BLaER1 treated with 17β-estradiol and CSF1 and Interleukin-3, amounts not matched to agents 10 nM and 100 nM (cell line): ENCODE measurements around the gene PAEP.

Experiments used
- H3K27ac ChIP-seq, 11 experiments: shearing (Covaris generic); formaldehyde crosslinking; 2 replicates each; pipeline ENCODE4 v1.8.1; 2022
- H3K27me3 ChIP-seq, 11 experiments: shearing (Covaris generic); formaldehyde crosslinking; 2 replicates each; pipeline ENCODE4 v1.8.1; 2022
- H3K36me3 ChIP-seq, 11 experiments: shearing (Covaris generic); formaldehyde crosslinking; 2 replicates each; pipeline ENCODE4 v1.8.1; 2022
- H3K4me1 ChIP-seq, 10 experiments: shearing (Covaris generic); formaldehyde crosslinking; 2 replicates each; pipeline ENCODE4 v1.8.1; 2022
- H3K4me2 ChIP-seq, 11 experiments: shearing (Covaris generic); formaldehyde crosslinking; 2 replicates each; pipeline ENCODE4 v1.8.1; 2022
- H3K4me3 ChIP-seq, 10 experiments: shearing (Covaris generic); formaldehyde crosslinking; 2 replicates each; pipeline ENCODE4 v1.8.1; 2022
- H3K9ac ChIP-seq, 11 experiments: shearing (Covaris generic); formaldehyde crosslinking; 2 replicates each; pipeline ENCODE4 v1.8.1; 2022
- H3K9me3 ChIP-seq, 11 experiments: shearing (Covaris generic); formaldehyde crosslinking; replicated peaks in 1 of 11; 2 replicates each; pipeline ENCODE4 v1.8.1; 2022
- H4K20me1 ChIP-seq, 11 experiments: shearing (Covaris generic); formaldehyde crosslinking; 2 replicates each; pipeline ENCODE4 v1.8.1; 2022
- Cebpa-rat ChIP-seq, 11 experiments: shearing (Covaris generic); IDR thresholded peaks; 2 replicates each; pipeline ENCODE4 v1.8.1; 2022

The PAEP gene

GRCh38 chr9:135566552-135566951, 5.0 kb downstream of the PAEP start:
- H3K27ac ChIP-seq = no peak overlapping the region
- peak overlapping the region in 10 of 11 experiments; percentile 5 to 73 (median 62); a peak in 18 of 22 replicates for H3K4me2 ChIP-seq
- no peak for TF ChIP-seq Cebpa-rat (IDR thresholded peaks at IDR 0.05)
- H3K4me1 ChIP-seq = peaks cover 1 to 17% (median 9%) of the 10 kb centered on the region in 10 experiments; a peak in 15 of 20 replicates
- no peaks in the 10 kb centered on the region for H3K36me3 ChIP-seq
- H3K27me3 ChIP-seq = no peaks in the 10 kb centered on the region
- no peak overlapping the region for H3K4me3 ChIP-seq
- no peak overlapping the region for H3K9ac ChIP-seq
- H4K20me1 ChIP-seq = peaks cover 0 to 5% (median 0%) of the 10 kb centered on the region in 11 experiments; a peak in 3 of 22 replicates
- peaks cover 0 to 9% (median 0%) of the 10 kb centered on the region in 11 experiments; a peak in 3 of 22 replicates for H3K9me3 ChIP-seq

DNA sequence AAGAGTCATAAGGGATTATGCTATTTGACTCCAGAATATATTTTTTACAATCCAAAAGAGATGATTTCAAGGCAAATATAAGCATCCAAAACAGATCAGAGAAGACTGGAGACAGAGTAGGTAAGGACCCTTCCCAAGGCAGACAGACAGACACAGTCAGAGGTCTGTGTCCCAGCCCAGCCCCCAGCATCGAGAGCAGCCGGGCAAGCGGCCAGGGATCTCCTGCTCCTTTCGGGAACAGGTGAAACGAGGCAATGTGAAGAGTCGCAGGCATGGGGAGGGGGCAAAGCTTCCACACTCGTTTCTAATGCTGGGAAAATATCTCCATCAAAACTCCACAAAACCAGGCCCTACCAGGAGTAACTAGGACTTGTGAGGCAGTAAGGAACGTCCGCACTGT, 5.8 kb downstream of the PAEP start:
- H4K20me1 ChIP-seq = peaks cover 0 to 5% (median 0%) of the 10 kb centered on the region in 11 experiments; a peak in 3 of 22 replicates
- H3K36me3 ChIP-seq = no peaks in the 10 kb centered on the region
- H3K4me1 ChIP-seq = peaks cover 0 to 17% (median 9%) of the 10 kb centered on the region in 10 experiments; a peak in 15 of 20 replicates
- no peak overlapping the region for H3K27ac ChIP-seq
- TF ChIP-seq Cebpa-rat (IDR thresholded peaks at IDR 0.05) = no peak
- H3K4me2 ChIP-seq = no peak overlapping the region
- no peak overlapping the region for H3K9ac ChIP-seq
- no peak overlapping the region for H3K4me3 ChIP-seq
- peaks cover 0 to 9% (median 0%) of the 10 kb centered on the region in 11 experiments; a peak in 3 of 22 replicates for H3K9me3 ChIP-seq
- H3K27me3 ChIP-seq = no peaks in the 10 kb centered on the region

DNA sequence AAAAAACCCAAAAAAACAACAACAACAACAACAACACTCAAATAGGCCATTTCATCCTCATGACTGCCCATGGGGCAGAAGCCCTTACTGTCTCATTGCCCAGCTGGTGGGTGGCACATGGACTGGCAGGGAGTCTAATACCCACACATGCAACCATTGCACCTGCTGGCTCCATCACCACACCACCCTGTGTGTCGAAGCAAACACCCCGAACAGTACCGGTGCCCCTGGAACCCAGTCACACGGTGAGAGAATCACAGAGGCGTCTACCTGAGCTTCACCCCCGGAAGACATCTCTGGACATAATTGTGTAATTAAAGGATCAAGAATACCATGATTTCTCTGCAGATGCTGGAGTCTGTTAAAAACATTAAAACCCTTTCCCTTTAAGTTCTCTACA, 6.5 kb downstream of the PAEP start:
- peaks cover 0 to 9% (median 0%) of the 10 kb centered on the region in 11 experiments; a peak in 3 of 22 replicates for H3K9me3 ChIP-seq
- no peak overlapping the region for H3K27ac ChIP-seq
- peaks cover 0 to 5% (median 0%) of the 10 kb centered on the region in 11 experiments; a peak in 2 of 22 replicates for H4K20me1 ChIP-seq
- H3K27me3 ChIP-seq = no peaks in the 10 kb centered on the region
- no peak for TF ChIP-seq Cebpa-rat (IDR thresholded peaks at IDR 0.05)
- H3K4me3 ChIP-seq = no peak overlapping the region
- peaks cover 0 to 17% (median 9%) of the 10 kb centered on the region in 10 experiments; a peak in 15 of 20 replicates for H3K4me1 ChIP-seq
- H3K9ac ChIP-seq = no peak overlapping the region
- no peak overlapping the region for H3K4me2 ChIP-seq
- no peaks in the 10 kb centered on the region for H3K36me3 ChIP-seq

GRCh38 chr9:135570456-135570855, 8.9 kb downstream of the PAEP start:
- Histone ChIP-seq H3K9me3 (peaks cover 0 to 9% (median 0%) of the 10 kb centered on the region in 11 experiments; a peak in 3 of 22 replicates), H3K27me3 (no peaks in the 10 kb centered on the region), H3K27ac (no peak overlapping the region), H3K4me1 (peaks cover 0 to 13% (median 9%) of the 10 kb centered on the region in 10 experiments; a peak in 15 of 20 replicates), H3K9ac (no peak overlapping the region), H3K4me2 (no peak overlapping the region), H3K4me3 (no peak overlapping the region), H4K20me1 (0 out of 22 replicates have a peak, but pooled peaks cover 0 to 3% (median 0%) of the 10 kb centered on the region in 11 experiments), H3K36me3 (no peaks in the 10 kb centered on the region)
- no peak for TF ChIP-seq Cebpa-rat (IDR thresholded peaks at IDR 0.05)

DNA sequence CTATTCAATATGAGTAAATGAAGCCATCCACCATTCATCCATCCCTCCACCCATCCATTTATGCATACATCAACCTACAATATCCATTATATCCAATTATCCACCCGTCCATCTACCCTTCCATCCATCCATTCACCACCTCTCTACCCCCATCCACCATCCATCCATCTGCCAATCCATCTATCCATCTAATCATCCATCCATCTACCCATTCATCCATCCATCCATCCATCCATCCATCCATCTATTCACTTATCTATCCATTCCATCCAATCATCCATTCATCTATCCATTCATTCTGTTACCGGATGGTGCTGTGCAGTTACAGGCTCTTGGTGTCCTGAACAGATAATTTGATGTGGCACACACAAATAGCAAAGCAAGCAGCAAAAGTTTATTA, 10.7 kb downstream of the PAEP start:
- Histone ChIP-seq H3K27me3 (no peaks in the 10 kb centered on the region), H4K20me1 (no peaks in the 10 kb centered on the region), H3K4me3 (no peak overlapping the region), H3K9me3 (peaks cover 0 to 9% (median 0%) of the 10 kb centered on the region in 11 experiments; a peak in 3 of 22 replicates), H3K27ac (no peak overlapping the region), H3K9ac (no peak overlapping the region), H3K4me2 (no peak overlapping the region), H3K36me3 (no peaks in the 10 kb centered on the region), H3K4me1 (peaks cover 0 to 3% (median 0%) of the 10 kb centered on the region in 10 experiments; a peak in 1 of 20 replicates)
- no peak for TF ChIP-seq Cebpa-rat (IDR thresholded peaks at IDR 0.05)

GRCh38 chr9:135573124-135573523, 11.6 kb downstream of the PAEP start:
- Histone ChIP-seq H3K27me3 (no peaks in the 10 kb centered on the region), H3K4me1 (peaks cover 0 to 3% (median 0%) of the 10 kb centered on the region in 10 experiments; a peak in 1 of 20 replicates), H4K20me1 (no peaks in the 10 kb centered on the region), H3K36me3 (no peaks in the 10 kb centered on the region), H3K9me3 (peaks cover 0 to 9% (median 0%) of the 10 kb centered on the region in 11 experiments; a peak in 3 of 22 replicates), H3K9ac (no peak overlapping the region), H3K4me3 (no peak overlapping the region), H3K27ac (no peak overlapping the region), H3K4me2 (no peak overlapping the region)
- TF ChIP-seq Cebpa-rat (IDR thresholded peaks at IDR 0.05) = no peak

DNA sequence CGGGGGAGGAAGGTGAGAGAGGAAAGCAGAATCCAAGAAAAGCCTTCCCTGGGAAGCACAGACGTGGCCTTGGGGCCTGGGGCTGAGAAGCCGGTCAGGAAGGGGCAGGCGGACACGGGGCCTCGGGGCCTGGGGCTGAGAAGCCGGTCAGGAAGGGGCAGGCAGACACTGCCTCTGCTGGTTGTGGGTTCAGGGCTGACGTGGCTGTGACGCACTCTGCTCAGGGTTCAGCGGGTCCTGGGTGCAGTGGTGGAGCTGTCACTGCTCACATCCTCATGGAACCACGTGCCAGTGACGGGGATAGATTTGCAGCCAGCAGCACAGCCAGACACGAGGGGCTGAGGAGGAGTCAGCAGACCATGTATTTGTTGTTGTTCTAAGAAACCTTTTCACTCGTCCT, 12.8 kb downstream of the PAEP start:
- Histone ChIP-seq H3K4me3 (no peak overlapping the region), H3K27ac (no peak overlapping the region), H3K9me3 (peaks cover 0 to 3% (median 0%) of the 10 kb centered on the region in 11 experiments; a peak in 3 of 22 replicates), H3K36me3 (no peaks in the 10 kb centered on the region), H3K9ac (no peak overlapping the region), H4K20me1 (no peaks in the 10 kb centered on the region), H3K4me2 (no peak overlapping the region), H3K27me3 (no peaks in the 10 kb centered on the region), H3K4me1 (peaks cover 0 to 3% (median 0%) of the 10 kb centered on the region in 10 experiments; a peak in 1 of 20 replicates)
- no peak for TF ChIP-seq Cebpa-rat (IDR thresholded peaks at IDR 0.05)

DNA sequence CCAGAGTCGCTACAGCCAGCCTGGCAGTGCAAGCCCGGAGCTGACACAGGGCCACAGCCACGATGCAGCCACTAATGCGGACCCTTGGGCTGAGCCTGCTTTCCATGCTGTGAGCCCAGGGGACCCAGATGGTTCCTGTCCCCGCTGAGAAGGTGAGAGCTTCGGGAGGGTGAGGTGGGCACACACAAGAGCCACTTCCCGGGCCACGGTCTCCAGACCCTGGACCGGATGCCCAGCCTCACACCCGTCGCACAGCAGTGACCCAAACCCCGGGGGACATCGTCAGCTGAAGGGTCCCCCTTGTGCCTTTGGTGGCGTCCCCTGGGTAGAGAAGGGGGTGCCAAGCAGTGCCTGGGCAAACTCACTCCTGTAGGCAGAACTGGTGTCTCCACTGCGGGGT, 13.4 kb downstream of the PAEP start:
- Histone ChIP-seq H3K36me3 (no peaks in the 10 kb centered on the region), H3K4me3 (no peak overlapping the region), H4K20me1 (no peaks in the 10 kb centered on the region), H3K4me2 (no peak overlapping the region), H3K27me3 (no peaks in the 10 kb centered on the region), H3K27ac (no peak overlapping the region), H3K9me3 (no peaks in the 10 kb centered on the region), H3K4me1 (peaks cover 0 to 3% (median 0%) of the 10 kb centered on the region in 10 experiments; a peak in 1 of 20 replicates), H3K9ac (no peak overlapping the region)
- no peak for TF ChIP-seq Cebpa-rat (IDR thresholded peaks at IDR 0.05)

DNA sequence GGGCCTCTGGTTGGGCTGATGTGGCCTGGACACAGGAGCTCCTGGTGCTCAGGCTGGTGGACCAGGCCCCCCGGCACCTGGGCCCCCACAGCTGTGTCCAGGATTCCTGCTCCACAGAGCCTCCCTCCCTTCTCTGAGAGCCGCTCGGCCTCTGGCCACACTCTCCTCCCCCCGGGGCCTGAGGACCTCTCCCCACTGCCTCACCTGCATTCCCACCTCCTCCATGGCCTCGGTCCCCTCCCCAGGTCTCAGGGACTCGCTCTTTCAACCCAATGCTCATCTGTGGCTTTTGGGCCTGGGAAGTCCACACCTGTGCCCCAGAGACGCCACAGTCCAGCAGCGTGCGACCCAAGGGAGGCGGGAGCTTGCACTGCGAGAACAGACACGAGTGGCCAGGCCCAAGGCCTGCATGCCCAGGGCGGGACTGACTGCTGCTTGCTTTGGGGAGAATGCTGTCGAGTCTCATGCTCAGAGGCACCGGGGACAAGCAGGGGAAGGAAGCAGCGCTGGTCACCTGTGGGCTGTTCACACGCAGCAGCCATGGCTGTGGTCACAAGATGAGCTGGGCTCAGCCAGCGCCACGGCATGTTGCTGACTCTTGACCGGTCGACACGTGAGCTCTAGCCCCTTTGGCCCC, 14.6 kb downstream of the PAEP start:
- Histone ChIP-seq H3K4me3 (no peak overlapping the region), H3K9ac (no peak overlapping the region), H3K4me2 (no peak overlapping the region), H4K20me1 (no peaks in the 10 kb centered on the region), H3K4me1 (no peaks in the 10 kb centered on the region), H3K36me3 (no peaks in the 10 kb centered on the region), H3K9me3 (no peaks in the 10 kb centered on the region), H3K27ac (no peak overlapping the region), H3K27me3 (no peaks in the 10 kb centered on the region)
- no peak for TF ChIP-seq Cebpa-rat (IDR thresholded peaks at IDR 0.05)
